Iris pigment epithelial cell (primary cell): ENCODE measurements around the gene UBASH3B.
"Not testable (repeated sequence)": the region's sequence is repeated elsewhere in the genome, so short reads cannot be mapped to it uniquely, and the experiment has no call there.

Experiments
- DNase-seq: peaks from one replicate; pipeline ENCODE4 v3.0.0-alpha.2; 2011; ENCODE audit warnings: low read depth

UBASH3B gene, protein sequence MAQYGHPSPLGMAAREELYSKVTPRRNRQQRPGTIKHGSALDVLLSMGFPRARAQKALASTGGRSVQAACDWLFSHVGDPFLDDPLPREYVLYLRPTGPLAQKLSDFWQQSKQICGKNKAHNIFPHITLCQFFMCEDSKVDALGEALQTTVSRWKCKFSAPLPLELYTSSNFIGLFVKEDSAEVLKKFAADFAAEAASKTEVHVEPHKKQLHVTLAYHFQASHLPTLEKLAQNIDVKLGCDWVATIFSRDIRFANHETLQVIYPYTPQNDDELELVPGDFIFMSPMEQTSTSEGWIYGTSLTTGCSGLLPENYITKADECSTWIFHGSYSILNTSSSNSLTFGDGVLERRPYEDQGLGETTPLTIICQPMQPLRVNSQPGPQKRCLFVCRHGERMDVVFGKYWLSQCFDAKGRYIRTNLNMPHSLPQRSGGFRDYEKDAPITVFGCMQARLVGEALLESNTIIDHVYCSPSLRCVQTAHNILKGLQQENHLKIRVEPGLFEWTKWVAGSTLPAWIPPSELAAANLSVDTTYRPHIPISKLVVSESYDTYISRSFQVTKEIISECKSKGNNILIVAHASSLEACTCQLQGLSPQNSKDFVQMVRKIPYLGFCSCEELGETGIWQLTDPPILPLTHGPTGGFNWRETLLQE

DNA sequence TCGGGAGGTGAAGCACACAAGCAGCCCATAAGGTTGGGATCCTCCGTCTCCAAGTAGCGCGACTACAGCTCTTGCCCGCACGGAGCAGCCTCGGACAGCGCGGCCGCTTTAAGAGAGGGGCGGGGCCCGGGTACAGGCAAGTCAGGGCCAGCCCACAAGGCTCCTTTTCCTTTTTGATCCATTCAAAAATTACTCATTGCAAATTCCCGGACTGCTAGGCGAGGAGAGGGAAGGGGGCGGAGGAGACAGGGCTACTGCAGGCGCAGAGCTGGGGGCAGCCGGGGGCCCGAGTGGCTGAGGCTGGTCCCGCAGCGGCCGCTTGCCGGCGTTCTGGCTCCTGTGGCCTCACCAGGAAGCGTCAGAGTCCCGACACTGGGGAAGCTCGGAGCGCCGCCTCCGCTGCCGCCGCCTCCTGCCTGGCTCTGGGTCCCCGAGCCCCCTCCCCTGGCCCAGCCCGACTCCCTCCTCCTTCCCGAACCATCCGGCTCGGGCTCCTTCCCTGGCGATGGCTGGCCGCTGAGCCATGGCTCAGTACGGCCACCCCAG lies at the start of gene UBASH3B:
TSS of gene UBASH3B (plus strand) at position 196 of the 546 bp plus-strand sequence. CDS start at position 524, 328 bp downstream.
- DNase-seq = peak; percentile 85

DNA sequence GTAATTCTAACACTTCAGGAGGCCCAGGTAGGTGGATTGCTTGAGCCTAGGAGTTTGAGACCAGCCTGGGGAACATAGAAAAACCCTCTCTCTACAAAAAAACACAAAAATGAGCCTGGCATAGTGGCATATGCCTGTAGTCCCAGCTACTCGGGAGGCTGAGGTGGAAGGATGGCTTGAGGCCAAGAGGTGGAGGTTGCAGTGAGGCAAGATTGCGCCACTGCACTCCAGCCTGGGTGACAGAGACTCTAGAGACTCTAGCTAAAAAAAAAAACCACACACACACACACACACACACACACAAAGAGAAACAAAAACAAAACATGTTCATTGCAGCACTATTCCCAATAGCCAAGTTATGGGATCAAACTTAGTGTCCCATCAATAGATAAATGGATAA lies 48.4 kb upstream of the UBASH3B start:
- not testable (repeated sequence) for DNase-seq

DNA sequence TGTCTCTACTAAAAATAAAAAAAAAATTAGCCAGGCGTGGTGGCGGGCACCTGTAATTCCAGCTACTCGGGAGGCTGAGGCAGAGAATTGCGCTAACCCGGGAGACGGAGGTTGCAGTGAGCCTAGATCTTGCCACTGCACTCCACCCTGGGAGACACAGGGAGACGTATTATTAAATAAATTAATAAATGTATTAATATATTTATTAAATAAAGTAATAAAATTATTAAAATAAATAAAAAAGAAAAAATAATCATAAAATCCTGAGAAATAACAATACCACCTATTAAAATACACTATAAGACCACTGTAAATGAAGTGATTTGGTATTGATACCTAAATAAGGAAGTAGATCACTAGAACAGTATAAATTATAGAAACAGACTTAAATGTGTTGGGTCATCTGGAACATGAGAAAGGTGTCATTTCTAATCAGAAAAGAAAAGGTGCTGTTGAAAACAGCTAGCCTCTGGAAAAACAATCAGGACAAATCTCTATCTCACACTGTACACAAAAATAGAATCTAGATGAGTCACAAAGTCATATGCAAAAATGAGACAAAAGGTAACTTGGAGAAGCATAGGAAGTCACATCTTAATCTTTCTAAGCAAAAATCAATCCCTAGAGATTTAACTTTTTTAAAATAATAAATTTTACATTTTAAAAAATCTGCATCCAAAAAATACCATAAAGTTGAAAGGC lies 43.2 kb upstream of the UBASH3B start:
- no peak for DNase-seq

DNA sequence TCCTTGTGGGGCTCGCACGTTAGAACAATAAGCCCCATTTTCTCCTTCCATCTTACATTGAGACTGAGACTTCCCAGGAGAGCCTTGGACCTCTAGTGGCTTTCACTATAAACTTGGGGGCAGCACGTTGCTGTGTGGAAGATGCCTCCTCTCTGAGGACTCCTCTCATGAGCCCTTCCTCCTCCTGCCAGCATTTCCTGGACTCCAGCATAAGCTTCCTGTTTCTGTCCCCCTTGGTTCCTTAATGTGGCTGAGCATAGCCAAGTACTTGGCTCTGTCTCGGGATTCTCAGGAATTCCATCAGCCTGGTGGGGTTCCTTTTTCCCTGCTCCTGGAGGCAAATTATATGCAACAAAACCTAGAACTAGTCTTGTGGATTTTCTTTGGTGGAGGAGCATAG lies 38.8 kb upstream of the UBASH3B start:
- no peak for DNase-seq

DNA sequence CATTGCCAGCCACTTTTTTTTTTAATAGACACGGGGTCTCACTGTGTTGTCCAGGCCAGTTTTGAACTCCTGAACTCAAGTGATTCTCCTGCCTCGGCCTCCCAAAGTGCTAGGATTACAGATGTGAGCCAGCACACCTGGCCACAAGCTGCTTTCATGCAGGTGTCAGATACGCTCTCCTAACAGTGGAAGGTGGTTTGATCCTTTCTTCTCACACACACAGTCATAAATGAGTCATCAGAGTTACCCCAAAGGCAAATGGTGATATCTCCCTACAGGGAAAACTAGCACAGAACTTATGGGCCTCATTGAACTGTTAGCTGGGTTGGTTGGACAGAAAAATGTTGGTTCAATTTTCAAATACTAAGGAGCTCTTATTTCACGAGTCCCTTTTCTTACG lies 38.2 kb upstream of the UBASH3B start:
- no peak for DNase-seq

DNA sequence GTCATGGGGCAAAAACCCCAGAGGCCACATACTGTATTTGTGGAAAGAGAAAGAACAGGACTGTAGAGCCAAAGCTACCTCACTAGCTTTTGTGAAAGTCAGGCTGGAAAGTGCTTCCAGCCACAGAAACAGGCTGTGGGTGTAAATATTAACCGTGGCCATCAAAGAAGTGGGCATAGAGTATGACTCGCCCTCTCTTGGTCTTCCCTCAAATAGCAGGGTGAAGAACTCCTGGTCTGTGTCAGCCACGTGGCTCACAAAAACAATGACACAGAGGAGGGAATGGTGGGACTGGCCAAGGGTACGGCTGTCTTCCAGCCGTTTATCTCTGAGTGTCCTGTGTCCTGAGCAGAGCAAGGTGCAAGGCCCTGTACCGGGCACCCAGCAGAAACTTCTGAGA lies 37.6 kb upstream of the UBASH3B start:
- DNase-seq = no peak

DNA sequence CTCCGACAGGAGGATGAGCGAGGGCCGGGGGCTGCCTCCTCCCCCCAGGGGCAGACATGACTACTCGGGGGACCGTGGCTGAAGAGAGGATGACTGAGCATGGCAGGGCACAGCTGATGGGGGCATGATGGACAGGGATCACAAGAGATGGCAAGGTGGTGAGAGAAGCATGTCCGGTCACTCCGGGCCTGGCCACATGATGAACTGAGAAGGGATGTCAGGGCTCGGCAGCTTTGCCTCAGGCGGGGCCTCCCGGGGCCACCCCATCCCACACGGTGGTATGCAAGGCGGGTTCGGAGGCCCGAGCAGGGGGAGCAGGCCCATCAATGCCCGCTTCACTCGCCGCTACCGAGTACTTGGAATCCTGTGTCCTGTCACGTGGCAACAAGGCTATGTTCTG lies 36.6 kb upstream of the UBASH3B start:
- no peak for DNase-seq

DNA sequence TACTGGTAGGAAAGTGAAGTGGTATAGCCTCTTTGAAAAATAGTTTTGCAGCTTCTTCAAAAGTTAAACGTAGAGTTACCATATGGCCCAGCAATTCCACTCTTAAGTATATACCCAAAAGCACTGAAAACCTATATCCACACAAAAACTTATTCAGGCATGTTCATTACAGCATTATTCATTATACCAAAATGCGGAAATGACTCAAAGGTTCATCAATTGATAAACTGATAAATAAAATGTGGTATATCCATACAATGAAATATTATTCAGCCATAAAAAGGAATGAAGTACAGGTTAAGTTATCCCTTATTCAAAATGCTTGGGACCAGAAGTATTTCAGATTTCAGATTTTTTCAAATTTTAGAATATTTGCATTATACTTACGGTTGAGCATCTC lies 35.8 kb upstream of the UBASH3B start:
- DNase-seq = no peak

DNA sequence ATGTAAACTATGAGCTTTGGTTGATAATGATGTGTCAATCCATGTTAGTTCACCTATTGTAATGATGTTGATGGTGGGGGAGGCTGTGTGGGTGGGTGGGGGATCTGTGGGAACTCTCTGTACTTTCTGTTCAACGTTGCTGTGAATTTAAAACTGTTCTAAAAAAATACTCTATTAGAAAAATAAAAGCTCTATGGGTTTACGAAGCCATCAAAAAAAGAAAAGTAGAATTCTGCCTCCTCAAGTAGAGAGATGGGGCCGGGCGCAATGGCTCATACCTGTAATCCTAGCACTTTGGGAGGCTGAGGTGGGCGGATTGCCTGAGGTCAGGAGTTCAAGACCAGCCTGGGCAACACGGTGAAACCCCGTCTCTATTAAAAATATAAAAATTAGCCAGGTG lies 30.0 kb upstream of the UBASH3B start:
- DNase-seq = not testable (repeated sequence)

DNA sequence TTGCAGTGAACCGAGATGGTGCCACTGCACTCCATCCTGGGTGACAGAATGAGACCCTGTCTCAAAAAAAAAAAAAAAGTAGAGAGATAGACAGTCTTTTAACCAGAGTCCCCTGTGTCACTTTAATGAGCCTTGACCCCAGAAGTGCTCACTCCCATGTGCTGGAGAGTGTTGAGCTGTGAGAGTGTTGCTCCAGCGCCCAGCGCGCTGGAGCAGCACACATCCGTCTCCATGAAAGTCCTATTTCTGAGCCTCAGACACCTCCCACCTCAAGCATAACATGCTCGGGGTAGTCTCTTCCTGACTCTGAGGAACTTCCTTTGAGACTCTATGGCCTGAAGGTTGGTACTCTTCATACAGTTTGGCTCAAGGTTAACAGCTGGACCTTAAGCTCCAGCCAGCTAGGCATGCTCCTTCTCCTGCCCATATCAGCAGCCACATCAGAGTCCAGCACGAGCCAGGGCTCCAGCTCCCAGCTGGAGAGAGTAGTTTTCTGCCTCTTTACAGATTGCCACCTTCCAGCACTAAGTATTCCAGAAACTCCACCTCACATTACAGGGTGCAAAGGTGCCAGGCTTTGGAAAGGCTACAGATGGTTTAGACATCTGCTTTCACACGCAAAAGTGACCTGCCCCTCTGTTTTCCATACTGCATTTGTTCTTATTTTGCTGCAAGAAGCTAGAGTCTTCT lies 29.4 kb upstream of the UBASH3B start:
- no peak for DNase-seq

DNA sequence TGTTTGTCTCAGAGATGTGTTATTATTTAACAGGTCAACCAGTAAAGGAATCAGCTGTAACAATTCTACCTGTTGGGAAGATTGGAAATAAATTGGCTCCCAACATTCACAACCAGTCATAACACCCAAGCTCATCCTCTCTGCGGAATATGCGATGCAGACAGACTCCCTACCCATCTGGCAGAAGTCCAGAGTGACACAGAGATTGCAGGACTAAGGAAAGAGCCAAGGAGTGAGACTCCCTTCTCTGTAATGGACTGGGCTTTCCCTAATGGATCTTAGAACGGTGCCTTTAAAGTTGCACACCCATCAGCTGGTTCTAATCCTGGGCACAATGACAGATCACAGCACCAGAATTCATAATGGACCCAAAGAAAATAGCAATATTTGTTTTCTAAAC lies 27.8 kb upstream of the UBASH3B start:
- no peak for DNase-seq

DNA sequence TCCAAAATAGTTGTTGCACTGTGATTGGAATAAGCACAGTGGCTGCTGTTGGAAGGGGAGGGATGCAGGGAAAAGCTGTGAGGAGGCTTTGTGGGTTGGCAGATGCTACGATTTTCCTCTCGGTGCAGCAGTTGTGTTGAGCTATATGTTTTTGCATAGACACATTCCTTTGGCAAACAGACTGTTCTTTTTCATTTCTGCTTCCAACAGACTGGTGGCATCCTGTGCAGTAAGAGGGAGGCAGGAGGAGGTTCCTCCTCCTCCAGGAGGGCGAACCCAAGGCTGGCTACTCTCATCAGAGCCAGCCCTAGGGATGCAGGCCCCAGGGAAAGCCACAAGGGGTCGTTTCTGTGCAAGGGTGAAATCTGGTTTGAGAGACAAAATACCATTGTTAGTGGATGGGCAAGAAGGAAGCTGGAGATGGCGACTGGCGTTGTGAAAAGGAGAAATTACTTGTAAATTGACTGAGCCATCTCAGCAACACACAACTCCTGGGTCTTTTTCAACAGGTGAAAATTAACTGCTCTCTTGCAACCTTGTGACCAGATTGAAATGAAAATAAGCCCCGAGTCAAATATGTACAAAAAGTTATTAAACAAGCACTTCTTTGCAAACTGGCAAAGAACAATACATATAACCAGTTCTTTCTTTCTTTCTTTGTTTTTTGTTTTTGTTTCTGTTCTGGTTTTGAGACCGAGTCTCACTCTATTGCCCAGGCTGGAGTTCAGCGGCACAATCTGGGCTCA lies 26.5 kb upstream of the UBASH3B start:
- peak; percentile 68 for DNase-seq

DNA sequence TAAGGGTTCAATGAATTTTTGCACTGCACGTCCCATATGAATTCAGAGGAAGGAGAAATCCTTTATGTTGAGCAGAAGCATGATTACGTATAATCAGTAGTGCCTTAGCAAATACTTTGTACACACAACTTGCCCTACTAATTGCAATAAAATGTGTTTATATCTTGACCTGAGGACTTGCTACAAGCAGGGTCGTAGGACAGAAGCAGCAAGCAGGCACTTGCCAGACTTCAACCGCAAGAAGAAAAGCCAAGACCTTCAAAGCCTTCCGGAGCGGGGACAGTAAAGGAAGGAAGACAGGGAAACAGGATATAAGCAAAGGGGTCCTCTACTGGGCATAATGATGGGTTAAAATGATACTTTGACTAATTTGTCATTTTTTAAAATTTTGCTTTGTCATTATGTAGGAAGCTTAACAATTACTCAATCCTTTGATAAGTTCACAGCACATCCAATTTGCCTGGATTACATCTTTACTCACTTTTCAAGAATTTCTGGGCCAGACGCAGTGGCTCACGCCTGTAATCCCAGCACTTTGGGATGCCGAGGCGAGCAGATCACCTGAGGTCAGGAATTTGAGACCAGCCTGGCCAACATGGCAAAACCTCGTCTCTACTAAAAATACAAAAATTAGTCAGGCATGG lies 23.2 kb upstream of the UBASH3B start:
- no peak for DNase-seq

DNA sequence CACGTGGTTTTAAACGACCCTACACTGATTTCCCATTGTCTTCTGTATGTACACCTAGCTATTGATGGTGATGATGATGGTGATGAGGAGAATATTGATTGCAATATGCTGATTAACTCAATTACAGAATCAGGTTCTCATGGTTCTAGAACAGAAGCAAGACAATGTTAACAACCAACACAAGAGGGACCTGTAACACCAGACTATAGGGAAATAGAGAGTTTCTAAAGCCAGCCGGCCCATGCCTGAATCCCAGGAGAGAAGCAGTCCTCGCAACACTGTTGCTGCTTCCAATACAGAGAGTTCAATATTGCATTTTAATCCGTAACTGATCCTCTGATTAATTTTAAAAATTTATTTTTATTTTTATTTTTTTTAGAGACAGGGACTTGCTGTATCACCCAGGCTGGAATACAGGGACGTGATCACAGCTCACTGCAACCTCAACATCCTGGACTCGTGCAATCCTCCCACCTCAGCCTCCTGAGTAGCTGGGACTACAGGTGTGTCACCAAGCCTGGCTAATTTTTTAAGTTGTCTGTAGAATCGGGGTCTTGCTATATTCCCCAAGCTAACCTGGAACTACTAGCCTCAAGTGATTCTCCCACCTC lies 22.2 kb upstream of the UBASH3B start:
- peak; percentile 64 for DNase-seq

DNA sequence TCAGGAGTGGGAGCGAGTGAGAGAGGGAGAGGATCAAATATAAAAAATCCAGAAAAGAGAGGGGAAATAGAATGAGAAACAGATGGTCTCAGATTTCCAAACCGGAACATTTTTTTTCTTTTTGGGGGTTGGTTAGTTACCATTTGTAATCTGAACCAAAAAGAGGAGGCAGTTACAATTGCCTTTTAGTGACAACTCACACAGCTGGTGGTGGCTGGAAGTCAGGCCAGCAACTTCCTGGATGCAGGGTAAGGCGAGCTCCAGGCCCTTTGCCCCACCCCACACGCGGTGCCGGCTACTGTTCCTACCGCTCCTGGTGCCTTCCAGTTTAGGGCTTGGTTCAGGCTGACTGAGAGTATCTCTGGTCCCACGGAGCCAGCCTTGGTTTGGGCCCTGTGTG lies 21.0 kb upstream of the UBASH3B start:
- no peak for DNase-seq

DNA sequence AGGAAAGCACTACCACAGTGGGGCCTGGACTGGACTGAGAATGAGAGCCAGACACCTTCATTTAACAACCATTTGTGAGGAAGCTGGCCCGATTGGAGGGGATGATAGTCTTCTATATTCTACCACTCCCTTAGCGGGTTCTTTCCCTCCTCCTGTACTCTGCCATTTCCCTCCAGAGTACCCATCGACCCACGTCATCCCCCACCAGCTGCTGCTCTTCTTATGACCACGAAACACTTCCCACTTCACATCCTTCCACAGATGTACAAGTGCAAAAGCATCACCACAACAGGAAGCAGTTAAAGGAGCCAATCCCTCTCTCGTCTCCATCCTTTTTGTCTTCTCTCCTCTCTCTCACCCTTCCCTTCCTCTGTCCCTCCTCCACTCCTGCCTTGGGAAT lies 18.0 kb upstream of the UBASH3B start:
- DNase-seq = no peak

DNA sequence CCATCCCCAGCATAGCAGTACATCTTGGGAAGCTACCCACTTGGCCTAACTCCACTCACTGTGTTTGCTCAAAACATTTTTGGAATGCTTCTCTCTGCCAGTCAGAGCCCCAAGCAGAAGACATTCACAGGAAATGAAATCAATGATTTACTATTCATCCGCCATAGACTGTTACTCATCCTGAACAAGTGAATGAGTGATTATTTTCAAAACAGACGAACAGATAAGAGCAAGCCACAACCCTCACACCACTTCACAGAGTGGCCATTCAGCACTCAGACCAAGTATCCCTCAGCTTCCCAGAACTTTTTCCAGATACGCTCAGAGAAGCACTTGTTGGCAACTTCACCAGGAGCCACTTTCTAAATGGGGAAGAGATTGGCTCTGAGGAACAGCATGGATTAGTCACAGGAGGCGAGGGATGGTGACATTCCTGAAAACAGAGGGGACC lies 13.0 kb upstream of the UBASH3B start:
- DNase-seq = peak; percentile 86

DNA sequence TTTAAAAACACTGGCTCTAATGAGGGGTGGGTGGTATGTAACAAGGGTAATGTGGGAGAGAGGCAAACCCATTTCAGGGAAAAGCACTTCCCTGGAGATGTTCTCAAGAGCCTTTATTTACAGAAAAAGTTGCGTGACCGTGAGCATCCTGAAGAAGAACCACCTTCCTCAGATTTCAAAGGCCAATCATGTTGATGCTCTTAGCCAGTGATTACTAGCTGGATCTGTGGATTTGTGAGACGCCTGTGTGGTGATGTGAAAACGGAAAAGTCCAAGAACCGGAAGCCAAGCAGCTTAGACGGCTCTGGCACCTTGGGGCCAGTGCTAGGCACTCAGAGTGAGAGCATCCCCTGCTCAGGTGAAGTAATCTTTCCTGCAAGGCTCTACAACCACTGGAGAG lies 12.6 kb upstream of the UBASH3B start:
- DNase-seq = peak; percentile 36

DNA sequence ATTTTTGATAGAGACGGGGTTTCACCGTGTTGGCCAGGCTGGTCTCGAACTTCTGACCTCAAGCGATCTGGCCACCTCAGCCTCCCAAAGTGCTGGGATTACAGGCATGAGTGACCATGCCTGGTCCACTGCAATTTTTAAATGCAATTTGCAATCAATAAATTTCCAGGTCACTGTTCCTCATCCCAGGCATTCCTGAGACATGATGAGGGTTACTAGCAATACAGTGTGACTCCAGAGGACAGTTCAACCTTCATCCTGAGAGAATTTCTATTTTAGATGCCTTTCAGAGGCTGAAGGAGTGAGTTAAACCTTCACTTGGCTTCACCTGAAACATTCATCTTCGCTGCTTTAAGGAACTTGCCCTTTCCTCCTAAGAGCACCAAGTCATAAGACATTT lies 9.7 kb upstream of the UBASH3B start:
- no peak for DNase-seq
